Endothelial cell of umbilical vein (primary cell): ENCODE results near the gene ADCY7.

Experiments
- POLR2AphosphoS5 ChIP-seq: IDR thresholded peaks from 2 replicates; pipeline ENCODE4 v1.6.1; 2012; ENCODE audit warnings: low read depth, mild to moderate bottlenecking, control low read depth, low read length, moderate library complexity; ENCODE audit not compliant: insufficient read depth
- TF ChIP-seq, protein P1 (sequence below), 2 donors: IDR thresholded peaks; 1 replicate in 1 of 2; 2 replicates in 1 of 2; pipeline ENCODE4 v1.5.1; 2011; ENCODE audit warnings: low read length in 2 of 2, mild to moderate bottlenecking in 2 of 2, moderate library complexity in 2 of 2, control low read depth in 1 of 2, inconsistent platforms in 1 of 2, low read depth in 1 of 2; ENCODE audit not compliant: insufficient read depth in 1 of 2; ENCODE audit errors: extremely low read depth in 1 of 2

GRCh38 chr16:50269769-50270509, 3.6 kb downstream of the ADCY7 start:
- no peak for TF ChIP-seq POLR2AphosphoS5
- TF ChIP-seq, protein P1, sequence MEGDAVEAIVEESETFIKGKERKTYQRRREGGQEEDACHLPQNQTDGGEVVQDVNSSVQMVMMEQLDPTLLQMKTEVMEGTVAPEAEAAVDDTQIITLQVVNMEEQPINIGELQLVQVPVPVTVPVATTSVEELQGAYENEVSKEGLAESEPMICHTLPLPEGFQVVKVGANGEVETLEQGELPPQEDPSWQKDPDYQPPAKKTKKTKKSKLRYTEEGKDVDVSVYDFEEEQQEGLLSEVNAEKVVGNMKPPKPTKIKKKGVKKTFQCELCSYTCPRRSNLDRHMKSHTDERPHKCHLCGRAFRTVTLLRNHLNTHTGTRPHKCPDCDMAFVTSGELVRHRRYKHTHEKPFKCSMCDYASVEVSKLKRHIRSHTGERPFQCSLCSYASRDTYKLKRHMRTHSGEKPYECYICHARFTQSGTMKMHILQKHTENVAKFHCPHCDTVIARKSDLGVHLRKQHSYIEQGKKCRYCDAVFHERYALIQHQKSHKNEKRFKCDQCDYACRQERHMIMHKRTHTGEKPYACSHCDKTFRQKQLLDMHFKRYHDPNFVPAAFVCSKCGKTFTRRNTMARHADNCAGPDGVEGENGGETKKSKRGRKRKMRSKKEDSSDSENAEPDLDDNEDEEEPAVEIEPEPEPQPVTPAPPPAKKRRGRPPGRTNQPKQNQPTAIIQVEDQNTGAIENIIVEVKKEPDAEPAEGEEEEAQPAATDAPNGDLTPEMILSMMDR (IDR thresholded peaks at IDR 0.05; ENCODE audit: extremely low read depth in 1 of 2, insufficient read depth in 1 of 2, low read depth in 1 of 2, low read length in 2 of 2) = no peak
